ENCODE data around the gene MRTFB.

MRTFB gene

DNA sequence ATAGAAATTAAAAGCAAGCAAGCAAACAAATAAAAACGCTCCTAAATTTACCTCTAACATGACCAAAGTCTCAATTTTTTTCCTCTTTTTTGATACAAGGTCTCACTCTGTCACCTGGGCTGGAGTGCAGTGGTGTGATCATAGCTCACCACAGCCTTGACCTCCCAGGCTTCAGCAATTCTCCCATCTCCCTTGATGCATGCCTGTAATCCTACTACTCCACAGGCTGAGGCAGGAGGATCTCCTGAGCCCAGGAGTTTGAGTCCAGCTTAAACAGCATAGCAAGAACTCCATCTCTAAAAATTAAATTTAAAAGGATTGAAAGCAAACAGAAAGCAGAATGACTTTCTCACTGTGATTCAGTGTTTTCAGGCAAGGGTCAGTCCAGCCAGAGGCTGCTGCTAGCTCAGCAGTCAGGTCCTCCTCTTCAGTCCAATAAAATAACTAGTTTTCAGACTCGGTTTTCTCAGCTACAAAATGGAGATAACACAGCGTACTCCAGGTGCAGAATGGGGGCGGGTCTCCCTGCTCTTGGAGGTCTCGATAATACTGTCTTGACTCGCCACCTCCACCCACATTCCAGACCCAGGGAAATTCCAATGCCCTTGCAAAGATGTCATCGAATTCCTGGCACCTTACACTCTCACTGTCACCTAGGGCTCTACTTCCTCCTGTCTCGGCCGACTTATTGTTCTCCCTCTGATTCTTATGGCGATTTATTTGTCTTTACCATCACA is 20.7 kb upstream of the MRTFB start:
- no peak for TF ChIP-seq ZNF274 (IDR thresholded peaks at IDR 0.05; ENCODE audit: low read depth, low read length)

DNA sequence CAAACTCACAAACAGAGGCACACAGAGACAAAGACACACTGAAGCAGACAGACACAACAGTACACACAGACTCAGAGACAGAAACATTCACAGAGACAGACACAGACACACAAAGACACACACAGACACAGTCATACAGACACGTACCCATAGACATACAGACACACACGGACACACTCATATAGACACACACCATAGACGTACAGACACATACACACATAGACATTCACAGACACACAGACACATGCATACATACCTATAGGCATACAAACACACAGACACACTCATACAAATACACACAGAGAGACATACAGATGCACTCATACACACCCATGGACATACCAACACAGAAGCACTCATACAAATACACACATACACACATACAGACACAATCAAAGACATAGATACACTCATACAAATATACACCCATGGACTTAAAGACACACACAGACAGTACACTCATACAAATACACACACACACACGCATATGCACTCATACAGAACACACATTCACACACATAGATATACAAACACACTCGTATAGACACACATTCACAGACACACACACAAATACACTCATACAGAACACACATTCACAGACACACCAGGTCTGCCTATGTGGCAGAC is 19.9 kb upstream of the MRTFB start:
- no peak overlapping the region for H3K4me3 ChIP-seq (ENCODE audit: low read length)
- no peak for TF ChIP-seq ZNF274 (IDR thresholded peaks at IDR 0.05; ENCODE audit: low read depth, low read length)

More for the DNA sequence above, 20.7 kb upstream of the MRTFB start:
- H3K4me3 ChIP-seq (ENCODE audit: low read length): no peak overlapping the region

DNA sequence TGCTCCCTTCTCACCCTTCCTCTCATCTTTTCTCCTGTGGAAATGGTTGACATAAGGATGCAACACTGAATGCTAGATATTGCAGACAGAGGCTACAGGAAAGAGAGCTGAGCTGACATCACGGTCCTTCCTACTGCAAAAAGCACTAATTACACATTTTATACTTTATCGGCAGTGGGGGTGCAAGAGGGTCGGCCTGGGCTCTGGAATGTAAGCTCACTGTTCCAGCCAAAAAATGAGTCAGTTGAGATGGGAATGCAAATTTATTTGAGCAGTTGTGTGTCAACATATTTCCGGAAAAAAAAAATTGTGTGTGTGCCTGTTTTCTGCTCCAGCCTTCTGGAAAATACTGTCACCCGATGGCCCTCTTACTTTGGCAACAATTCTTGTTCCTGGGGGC is 14.1 kb upstream of the MRTFB start:
- H3K4me3 ChIP-seq (ENCODE audit: low read length): no peak overlapping the region
- TF ChIP-seq ZNF274 (IDR thresholded peaks at IDR 0.05; ENCODE audit: low read depth, low read length): no peak

DNA sequence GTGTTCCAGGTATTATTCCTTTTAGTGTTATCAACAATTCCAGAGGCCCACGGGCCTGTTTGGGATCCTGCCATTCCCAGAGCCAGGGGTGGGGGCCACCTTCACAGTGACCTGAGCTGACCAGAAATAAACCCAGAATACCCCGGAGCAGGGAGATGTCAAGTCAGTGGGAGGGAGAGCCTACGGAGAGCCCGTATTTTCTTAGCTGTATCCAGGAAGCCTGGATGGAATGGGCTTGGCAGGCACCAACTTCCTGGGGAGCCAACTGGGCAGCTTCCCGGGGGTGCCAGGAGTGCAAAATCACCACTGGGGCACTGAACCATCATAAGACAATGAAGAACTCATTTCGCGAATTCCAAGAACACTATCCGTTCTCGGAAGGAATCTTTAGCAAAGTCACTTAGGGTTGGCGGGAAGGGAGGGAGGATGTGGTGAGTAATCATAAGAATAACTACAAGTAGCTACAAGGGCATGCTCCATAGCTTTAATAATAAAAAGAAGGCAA is 13.2 kb upstream of the MRTFB start:
- TF ChIP-seq ZNF274 (IDR thresholded peaks at IDR 0.05; ENCODE audit: low read depth, low read length): no peak
- no peak overlapping the region for H3K4me3 ChIP-seq (ENCODE audit: low read length)

DNA sequence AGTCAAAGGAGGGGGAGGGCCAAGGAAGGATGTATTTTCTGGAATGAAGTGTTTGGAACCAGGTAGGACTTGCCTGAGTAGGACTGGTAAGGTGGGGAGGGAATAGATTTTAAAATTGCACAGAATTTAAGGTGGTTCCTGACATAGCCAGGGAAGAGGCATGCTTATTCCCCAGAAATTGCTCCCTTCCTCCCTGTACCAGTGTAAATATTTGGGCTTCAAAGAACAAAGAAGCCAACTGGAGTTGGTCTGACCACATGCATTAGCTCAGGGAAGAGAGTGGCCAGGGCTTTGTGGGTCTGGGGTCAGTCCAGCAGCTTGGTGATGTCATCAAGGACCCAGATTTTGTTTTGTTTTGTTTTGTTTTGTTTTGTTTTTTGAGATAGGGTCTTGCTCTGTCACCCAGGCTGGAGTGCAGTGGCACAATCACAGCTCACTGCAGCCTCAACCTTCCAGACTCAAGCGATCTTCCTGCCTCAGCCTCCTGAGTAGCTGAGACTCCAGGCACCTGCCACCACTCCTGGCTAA is 9.3 kb upstream of the MRTFB start:
- no peak for TF ChIP-seq ZNF274 (IDR thresholded peaks at IDR 0.05; ENCODE audit: low read depth, low read length)

DNA sequence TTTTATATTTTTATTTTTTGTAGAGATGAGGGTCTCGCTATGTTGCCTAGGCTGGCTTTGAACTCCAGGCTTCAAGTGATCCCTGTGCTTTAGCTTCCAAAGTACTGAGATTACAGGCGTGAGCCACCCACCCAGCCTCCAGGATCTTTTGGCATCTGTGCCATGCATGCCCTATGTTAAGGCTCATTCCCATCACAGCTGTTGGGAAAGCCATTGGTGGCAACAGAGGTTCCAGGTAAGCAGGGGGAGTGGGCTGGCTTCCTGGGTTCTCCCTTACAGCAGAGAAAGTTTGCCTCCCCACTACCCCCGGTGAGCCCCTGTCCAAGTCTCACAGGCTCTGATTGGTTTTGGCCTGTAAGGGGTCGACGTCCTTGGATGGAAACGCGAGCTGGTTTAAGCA is 8.9 kb upstream of the MRTFB start:
- no peak overlapping the region for H3K4me3 ChIP-seq (ENCODE audit: low read length)
- no peak for TF ChIP-seq ZNF274 (IDR thresholded peaks at IDR 0.05; ENCODE audit: low read depth, low read length)

More for the DNA sequence above, 9.3 kb upstream of the MRTFB start:
- no peak overlapping the region for H3K4me3 ChIP-seq (ENCODE audit: low read length)

DNA sequence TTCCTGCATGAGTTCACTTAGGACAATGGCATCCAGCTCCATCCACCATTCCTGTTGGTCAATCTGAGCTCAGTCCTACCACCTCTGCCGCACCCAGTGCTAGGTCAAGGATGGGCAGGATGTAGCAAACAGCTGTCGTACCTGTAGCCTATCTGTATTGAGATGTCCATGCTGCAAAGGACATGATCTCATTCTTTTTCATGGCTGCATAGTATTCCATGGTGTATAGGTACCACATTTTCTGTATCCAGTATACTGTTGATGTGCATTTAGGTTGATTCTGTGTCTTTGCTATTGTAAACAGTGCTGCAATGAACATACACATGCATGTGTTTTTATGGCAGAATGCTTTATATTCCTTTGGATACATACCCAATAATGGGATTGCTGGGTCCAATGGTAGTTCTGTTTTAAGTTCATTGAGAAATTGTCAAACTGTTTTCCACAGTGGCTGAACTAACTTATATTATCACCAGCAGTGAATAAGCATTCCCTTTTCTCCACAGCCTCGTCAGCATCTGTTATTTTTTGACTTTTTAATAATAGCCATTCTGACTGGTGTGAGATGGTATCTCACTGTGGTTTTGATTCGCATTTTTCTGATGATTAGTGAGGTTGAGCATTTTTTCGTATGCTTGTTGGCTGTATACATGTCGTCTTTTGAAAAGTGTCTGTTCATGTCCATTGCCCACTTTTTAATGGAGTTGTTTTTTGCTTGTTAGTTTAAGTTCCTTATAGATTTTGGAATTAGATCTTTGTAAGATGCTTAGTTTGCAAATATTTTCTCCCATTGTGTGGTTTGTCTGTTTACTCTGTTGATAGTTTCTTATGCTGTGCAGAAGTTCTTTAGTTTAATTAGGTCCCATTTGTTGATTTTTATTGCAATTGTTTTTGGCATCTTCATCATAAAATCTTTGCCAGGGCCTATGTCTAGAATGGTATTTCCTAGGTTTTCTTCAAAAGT is 7.2 kb upstream of the MRTFB start:
- H3K4me3 ChIP-seq (ENCODE audit: low read length): no peak overlapping the region
- no peak for TF ChIP-seq ZNF274 (IDR thresholded peaks at IDR 0.05; ENCODE audit: low read depth, low read length)

DNA sequence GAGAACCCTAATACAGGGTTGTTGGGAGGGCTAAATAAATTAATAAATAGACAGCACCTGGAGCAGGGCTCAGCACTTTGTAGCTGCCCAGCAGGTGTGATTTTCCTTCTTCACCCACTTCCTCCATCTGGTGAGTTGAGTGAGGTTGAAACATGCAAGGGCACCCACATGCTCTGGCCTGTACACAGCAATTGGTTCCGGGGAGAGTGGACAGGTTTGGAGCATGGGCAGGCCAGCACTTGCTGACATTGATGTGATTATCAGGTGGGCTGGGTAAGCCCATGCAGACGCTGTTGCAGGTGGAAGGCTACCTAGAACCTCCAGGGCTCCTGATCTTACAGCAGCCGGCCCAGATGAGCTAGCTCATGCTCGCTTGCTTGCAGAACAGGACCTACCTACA is 1.3 kb upstream of the MRTFB start:
- no peak overlapping the region for H3K4me3 ChIP-seq (ENCODE audit: low read length)
- no peak for TF ChIP-seq ZNF274 (IDR thresholded peaks at IDR 0.05; ENCODE audit: low read depth, low read length)

DNA sequence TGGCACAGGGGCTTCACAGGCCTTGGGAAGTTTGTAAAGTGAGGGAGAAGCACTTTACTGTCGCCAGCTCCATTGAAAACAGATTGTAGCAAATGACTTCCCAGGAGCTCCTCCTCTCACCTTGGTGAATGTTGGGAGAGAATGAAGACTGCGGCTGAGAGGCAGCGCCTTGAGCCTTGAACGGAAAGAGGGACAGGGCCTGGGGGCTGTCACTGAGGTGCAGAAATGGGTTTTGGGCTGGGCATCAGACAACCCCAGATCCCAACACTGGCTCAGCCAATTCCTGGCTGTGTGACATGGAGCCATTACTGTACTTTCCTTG is 603 bp upstream of the MRTFB start:
- H3K4me3 ChIP-seq (ENCODE audit: low read length): peak overlapping the region; percentile 88; the same call in 1 of the 2 replicates
- TF ChIP-seq ZNF274 (IDR thresholded peaks at IDR 0.05; ENCODE audit: low read depth, low read length): no peak

DNA sequence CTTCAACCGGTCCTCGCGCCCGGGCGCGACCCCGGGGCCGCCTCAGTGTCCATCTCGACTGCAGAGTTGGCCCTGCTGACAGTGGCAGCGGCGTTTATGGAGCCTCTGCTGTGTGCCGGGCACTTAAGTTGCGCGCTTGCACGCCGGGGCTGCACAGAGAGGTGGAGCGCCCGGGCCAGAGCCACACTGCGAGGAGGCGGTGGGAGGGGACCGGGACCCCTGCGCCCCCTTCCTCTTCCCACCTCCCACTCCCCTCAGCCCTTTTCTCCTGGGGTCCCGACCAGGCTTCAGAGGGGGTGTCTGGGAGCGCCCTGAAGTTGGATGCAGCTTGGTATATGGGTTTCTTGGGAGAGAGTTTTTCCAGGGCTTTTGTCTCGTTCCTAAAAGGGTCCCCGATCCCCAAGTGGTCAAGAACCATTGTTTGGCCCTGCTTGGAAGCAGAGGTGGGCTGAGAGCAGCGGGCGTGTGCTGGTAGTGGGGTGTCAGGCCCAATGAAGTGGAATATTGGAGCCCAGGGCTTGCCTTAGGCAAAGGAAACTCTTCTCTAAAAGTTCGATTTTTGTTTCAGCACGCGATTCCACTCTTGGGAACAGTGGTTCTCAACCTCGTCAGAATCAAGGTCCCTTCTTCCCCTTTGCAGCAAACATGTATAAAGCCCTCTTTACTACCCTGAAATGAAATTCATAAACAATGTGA is 605 bp downstream of the MRTFB start:
- no peak for TF ChIP-seq ZNF274 (IDR thresholded peaks at IDR 0.05; ENCODE audit: low read depth, low read length)
- peak overlapping the region; percentile 88 for H3K4me3 ChIP-seq (ENCODE audit: low read length)

DNA sequence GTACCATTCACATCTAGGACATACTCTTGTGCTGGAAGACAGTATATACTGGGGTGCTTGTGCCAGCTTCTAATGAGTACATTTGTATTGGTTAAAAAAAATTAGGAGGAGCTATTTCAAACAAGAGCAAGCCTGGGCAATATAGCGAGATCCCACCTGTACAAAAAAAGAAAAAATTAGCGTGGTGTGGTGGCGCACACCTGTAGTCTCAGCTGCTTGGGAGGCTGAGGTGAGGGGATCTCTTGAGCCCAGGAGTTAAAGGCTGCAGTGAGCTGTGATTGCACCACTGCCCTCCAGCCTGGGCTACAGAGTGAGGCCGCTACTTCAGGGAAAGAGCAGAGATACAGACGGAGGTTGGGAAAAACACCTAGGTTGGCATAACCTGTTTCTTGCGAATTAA is 1.2 kb downstream of the MRTFB start:
- TF ChIP-seq ZNF274 (IDR thresholded peaks at IDR 0.05; ENCODE audit: low read depth, low read length): no peak
- no peak overlapping the region for H3K4me3 ChIP-seq (ENCODE audit: low read length)

DNA sequence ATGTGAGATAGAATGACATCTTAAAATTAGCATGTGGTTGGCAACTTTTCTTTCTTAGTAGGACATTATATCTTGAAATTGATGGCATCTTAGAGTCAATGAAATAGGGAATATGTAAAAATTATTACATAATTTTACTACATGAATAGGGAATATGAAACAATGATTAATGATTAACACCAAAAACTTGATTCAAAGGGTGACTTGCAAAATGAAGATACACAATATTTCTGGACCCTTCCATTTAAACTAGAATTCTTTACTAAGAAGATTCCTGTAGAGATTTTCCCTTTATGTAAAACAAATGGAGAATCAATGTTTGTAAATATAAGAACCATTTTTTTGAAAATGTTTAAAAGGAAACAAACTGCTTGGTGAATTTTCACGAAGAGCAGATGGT is 3.4 kb downstream of the MRTFB start:
- H3K4me3 ChIP-seq (ENCODE audit: low read length): no peak overlapping the region
- TF ChIP-seq ZNF274 (IDR thresholded peaks at IDR 0.05; ENCODE audit: low read depth, low read length): no peak

DNA sequence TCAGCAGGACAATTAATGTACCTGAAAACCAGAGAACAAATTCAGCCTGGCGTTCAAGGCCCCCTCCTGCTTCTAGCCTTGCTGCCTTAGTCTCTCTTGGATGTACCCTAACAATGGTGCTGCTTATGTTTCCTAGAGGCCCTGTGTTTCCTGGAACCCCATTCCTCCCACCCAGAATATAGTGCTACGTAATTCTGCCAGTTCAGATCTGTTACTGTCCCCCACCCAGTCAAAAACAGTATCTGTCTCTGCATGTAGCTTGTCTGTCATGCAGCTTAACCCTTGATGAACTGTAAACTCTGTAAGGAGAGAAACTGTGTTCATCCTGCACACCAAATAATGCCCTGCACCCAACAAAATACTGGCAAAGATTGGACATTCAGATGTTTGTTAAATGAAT is 6.8 kb downstream of the MRTFB start:
- no peak overlapping the region for H3K4me3 ChIP-seq (ENCODE audit: low read length)
- no peak for TF ChIP-seq ZNF274 (IDR thresholded peaks at IDR 0.05; ENCODE audit: low read depth, low read length)

DNA sequence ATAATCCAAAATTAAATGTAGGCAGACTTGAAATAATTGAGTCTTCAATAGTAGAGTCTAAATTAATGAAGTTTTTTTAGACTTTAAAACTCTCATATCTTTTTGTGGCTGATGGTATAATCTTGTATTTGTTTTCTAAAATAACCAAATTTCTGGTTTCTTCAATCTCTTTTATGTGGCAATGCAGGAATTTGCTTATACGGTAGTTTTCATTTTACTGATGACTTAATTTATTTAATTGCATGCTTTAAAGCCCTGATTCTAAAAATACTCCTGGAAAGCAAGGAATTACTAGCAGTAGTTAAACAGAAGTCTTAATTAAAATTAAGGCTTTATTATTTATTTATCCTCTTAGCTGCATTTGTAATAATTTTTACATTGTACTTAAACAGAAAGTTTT is 15.4 kb downstream of the MRTFB start:
- no peak for TF ChIP-seq ZNF274 (IDR thresholded peaks at IDR 0.05; ENCODE audit: low read depth, low read length)
- H3K4me3 ChIP-seq (ENCODE audit: low read length): no peak overlapping the region

Data from GM08714 (cell line).